Stomach (tissue), 9 donors: ENCODE measurements around the gene FAM111A. TPM values are rescaled to one million over a fixed set of nuclear protein-coding genes. Genes with fewer than 3 reads are reported as not detected.
A peak's percentile ranks its signal among the peaks of the same experiment; 100 is the strongest.

Source experiments
- DNase-seq, 2 donors: peaks; one replicate each; pipeline versions ENCODE4 v3.0.0 to v3.0.0-alpha.2; 2013 to 2019
- H3K27ac ChIP-seq, 5 donors: fragments of 200-600 bp in 4 of 5; sonication (generic) in 4 of 5; one replicate each; pipeline ENCODE4 v1.5.1; 2013 to 2019; ENCODE audit warnings: mild to moderate bottlenecking in 1 of 5, moderate library complexity in 1 of 5
- H3K27me3 ChIP-seq, 3 donors: fragments of 200-600 bp; sonication (generic); one replicate each; pipeline ENCODE4 v1.5.1; 2017 to 2019; ENCODE audit warnings: mixed run types in 1 of 3
- H3K36me3 ChIP-seq, 4 donors: fragments of 200-600 bp; sonication (generic); 1 replicate in 3 of 4; 2 replicates in 1 of 4; pipeline ENCODE4 v1.5.1; 2016 to 2019
- H3K4me1 ChIP-seq, 4 donors: fragments of 200-600 bp; sonication (generic); one replicate each; pipeline ENCODE4 v1.5.1; 2016 to 2019
- H3K4me3 ChIP-seq, 4 donors: fragments of 200-600 bp; sonication (generic) in 3 of 4; one replicate each; pipeline ENCODE4 v1.5.1; 2016 to 2019; ENCODE audit warnings: mild to moderate bottlenecking in 1 of 4
- H3K9me3 ChIP-seq, 4 donors: fragments of 200-600 bp; sonication (generic); one replicate each; pipeline ENCODE4 v1.5.1; 2016 to 2019
- EP300 ChIP-seq: sonication (generic); formaldehyde crosslinking; IDR thresholded peaks from one replicate; pipeline ENCODE4 v1.6.1; 2017; ENCODE audit warnings: antibody characterized with exemption
- POLR2A ChIP-seq, 4 donors: fragments of 450-650 bp; IDR thresholded peaks; one replicate each; pipeline ENCODE4 v1.6.1; 2016; ENCODE audit warnings: antibody characterized with exemption in 4 of 4, control low read depth in 2 of 4, mild to moderate bottlenecking in 1 of 4, moderate library complexity in 1 of 4
- POLR2AphosphoS5 ChIP-seq, 3 donors: sonication (generic); formaldehyde crosslinking; IDR thresholded peaks; one replicate each; pipeline ENCODE4 v1.6.1; 2016; ENCODE audit warnings: antibody characterized with exemption in 3 of 3
- WGBS, 5 donors: extraction: QIAGEN DNeasy Blood & Tissue Kit in 3 of 5; methylation state at CpG; one replicate each; pipeline versions ENCODE4 v1.1.5 to v1.1.7; 2013 to 2018; 5-methylcytosine and 5-hydroxymethylcytosine counted together
- intact Hi-C: fragments of 100-400 bp; cut with DNase I; formaldehyde crosslinking; loops from one replicate; pipeline ENCODE4 v1.15.1; 2023; ENCODE audit warnings: low total_unique reads
- polyA plus RNA-seq, 3 donors: library from polyadenylated mRNA; stranded (reverse); fragments of 200-250 nt; gene quantifications; one replicate each; pipeline ENCODE4 v1.2.3, GENCODE V29; 2013
- total RNA-seq, 5 donors: library from RNA; depleted of rRNA; stranded (reverse); fragments of >200 nt; gene quantifications; one replicate each; pipeline versions ENCODE4 v1.1.0 to v1.2.3, GENCODE V29; 2014 to 2016
- TF ChIP-seq, protein P1 (sequence below), 7 experiments: fragments of 450-650 bp in 4 of 7; fragments of 200-600 bp in 3 of 7; sonication (generic) in 3 of 7; IDR thresholded peaks; one replicate each; pipeline ENCODE4 v1.5.1; 2016 to 2019; ENCODE audit warnings: antibody characterized with exemption in 7 of 7, control low read depth in 2 of 7, mild to moderate bottlenecking in 1 of 7
- donor health status: healthy with polysubstance abuse.
- donor health status: Bipolar disorder and iron deficiency.
- donor health status: healthy.

FAM111A gene
- total and polyA plus RNA-seq, 8 donors, result 8.9 to 78.2 (median 29.7) TPM

DNA sequence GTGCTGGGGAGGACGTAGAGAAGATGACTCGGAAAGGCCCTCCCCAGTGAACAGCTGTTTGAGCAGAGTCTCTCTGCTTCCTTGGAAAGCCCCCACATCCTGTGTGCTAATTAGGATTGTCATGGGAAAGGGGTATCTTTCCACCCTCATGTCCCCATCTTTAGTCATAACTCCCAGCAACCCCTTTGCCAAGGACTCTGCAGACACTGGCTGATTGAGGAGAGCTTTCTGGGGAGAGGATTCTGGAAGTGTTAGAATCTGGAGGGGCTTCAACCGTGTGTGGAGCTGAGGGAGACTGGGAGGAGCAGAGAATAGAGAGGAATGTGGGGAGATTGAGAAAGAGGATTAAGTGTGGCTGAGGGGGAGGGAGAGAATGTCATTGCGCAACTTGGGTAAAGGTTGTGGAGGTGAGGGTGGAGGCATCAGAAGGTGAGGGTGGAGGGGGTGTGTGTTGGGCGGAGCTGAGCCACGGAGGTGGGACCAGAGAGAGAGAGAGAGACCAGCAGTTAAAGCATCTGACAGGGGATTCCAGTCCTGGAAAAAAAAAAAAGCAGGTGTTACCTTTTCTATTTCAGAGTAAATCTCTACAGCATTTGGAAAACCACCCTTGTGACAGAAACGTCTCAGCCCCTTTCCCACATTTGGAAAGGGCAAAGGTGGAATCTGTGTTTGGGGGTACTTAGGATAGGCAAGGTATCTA lies 31.5 kb downstream of the FAM111A start:
- 11 to 29% (median 19%) methylated on average over 6 to 7 of the region's 7 CpGs for WGBS, 5 donors
- intact Hi-C loops, result loop anchor here (5.0 kb wide), 2 partner anchors 33 to 113 kb away; no protein-coding TSS in a partner anchor
- peak; percentile 73 to 91 for DNase-seq
- Histone ChIP-seq H3K27ac (peak overlapping the region; percentile 78 to 92 (median 86)), H3K4me1 (peaks cover 19 to 50% (median 48%) of the 10 kb centered on the region in 4 donors), H3K9me3 (no peaks in the 10 kb centered on the region), H3K27me3 (peaks cover 0 to 12% (median 0%) of the 10 kb centered on the region in 3 donors), H3K36me3 (peaks cover 0 to 8% (median 0%) of the 10 kb centered on the region in 4 donors), H3K4me3 (peak overlapping the region; percentile 70 to 88 (median 79))
- TF ChIP-seq, protein P1, sequence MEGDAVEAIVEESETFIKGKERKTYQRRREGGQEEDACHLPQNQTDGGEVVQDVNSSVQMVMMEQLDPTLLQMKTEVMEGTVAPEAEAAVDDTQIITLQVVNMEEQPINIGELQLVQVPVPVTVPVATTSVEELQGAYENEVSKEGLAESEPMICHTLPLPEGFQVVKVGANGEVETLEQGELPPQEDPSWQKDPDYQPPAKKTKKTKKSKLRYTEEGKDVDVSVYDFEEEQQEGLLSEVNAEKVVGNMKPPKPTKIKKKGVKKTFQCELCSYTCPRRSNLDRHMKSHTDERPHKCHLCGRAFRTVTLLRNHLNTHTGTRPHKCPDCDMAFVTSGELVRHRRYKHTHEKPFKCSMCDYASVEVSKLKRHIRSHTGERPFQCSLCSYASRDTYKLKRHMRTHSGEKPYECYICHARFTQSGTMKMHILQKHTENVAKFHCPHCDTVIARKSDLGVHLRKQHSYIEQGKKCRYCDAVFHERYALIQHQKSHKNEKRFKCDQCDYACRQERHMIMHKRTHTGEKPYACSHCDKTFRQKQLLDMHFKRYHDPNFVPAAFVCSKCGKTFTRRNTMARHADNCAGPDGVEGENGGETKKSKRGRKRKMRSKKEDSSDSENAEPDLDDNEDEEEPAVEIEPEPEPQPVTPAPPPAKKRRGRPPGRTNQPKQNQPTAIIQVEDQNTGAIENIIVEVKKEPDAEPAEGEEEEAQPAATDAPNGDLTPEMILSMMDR (IDR thresholded peaks at IDR 0.05), result no peak
- TF ChIP-seq POLR2AphosphoS5 (IDR thresholded peaks at IDR 0.05), result peak in 2 of 3 donors; percentile 72 to 79

DNA sequence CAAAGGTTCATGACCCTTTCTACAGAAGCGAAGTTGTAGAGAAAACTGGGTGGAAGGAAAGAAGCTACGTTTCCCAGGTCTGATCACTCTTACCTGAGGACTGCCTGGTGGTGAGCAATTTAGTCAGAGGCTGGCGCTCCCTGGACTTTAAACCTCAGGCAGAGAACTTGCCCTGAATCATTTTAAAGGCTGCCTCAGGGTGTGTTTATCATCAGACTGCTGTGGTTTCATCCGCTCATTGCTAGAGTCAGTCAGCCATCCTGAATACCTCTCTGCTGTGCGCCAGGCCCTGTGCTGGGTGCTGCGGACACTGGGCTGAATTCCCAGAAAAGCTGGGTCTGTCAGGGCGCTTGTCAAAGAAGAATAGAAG lies 32.0 kb downstream of the FAM111A start:
- peaks cover 0 to 8% (median 0%) of the 10 kb centered on the region in 4 donors for H3K36me3 ChIP-seq
- peak overlapping the region in 1 of 4 donors; percentile 84 for H3K4me3 ChIP-seq
- H3K9me3 ChIP-seq, result no peaks in the 10 kb centered on the region
- 41 to 66% (median 45%) methylated on average over 7 of the region's 7 CpGs for WGBS, 5 donors
- peaks cover 19 to 50% (median 48%) of the 10 kb centered on the region in 4 donors for H3K4me1 ChIP-seq
- H3K27ac ChIP-seq, result peak overlapping the region; percentile 78 to 92 (median 86)
- TF ChIP-seq POLR2AphosphoS5 (IDR thresholded peaks at IDR 0.05) (peak in 2 of 3 donors; percentile 6 to 45), EP300 (no peak)
- TF ChIP-seq, protein P1 (IDR thresholded peaks at IDR 0.05), result no peak
- DNase-seq, result peak; percentile 43 to 73
- H3K27me3 ChIP-seq, result peaks cover 0 to 12% (median 0%) of the 10 kb centered on the region in 3 donors
- intact Hi-C loops, result loop anchor here (5.0 kb wide), 2 partner anchors 33 to 113 kb away; no protein-coding TSS in a partner anchor

DNA sequence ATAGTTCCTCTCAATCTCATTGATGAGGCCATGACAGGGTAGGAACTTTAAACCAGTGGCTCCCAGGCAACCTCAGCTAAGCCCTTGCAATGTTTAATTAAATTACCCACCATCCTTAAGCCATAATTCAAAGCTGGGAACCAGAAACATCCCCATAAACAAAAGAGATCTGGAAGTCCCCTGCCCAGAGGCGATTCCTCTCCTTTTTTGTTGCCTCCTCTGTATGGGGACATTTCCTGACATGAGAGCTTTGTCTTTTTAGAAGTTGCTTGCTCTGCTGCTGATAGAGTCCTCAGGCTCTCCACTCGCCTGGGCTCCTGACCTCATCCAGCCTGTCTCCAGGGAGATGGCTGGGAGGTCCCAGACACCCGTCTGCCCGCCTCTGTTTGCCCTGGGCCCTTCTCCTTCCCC lies 32.4 kb downstream of the FAM111A start:
- TF ChIP-seq POLR2A (IDR thresholded peaks at IDR 0.05), result no peak
- TF ChIP-seq EP300, result no peak
- TF ChIP-seq, protein P1 (IDR thresholded peaks at IDR 0.05), result no peak
- no peak for TF ChIP-seq POLR2AphosphoS5 (IDR thresholded peaks at IDR 0.05)
- Histone ChIP-seq H3K36me3 (peaks cover 0 to 8% (median 0%) of the 10 kb centered on the region in 4 donors), H3K9me3 (no peaks in the 10 kb centered on the region), H3K4me1 (peaks cover 19 to 50% (median 48%) of the 10 kb centered on the region in 4 donors), H3K4me3 (peak overlapping the region in 1 of 4 donors; percentile 84), H3K27me3 (peaks cover 0 to 12% (median 0%) of the 10 kb centered on the region in 3 donors), H3K27ac (peak overlapping the region; percentile 78 to 92 (median 86))
- 42 to 57% (median 44%) methylated on average over 4 of the region's 4 CpGs for WGBS, 5 donors
- DNase-seq, result peak in 1 of 2 donors; percentile 40
- intact Hi-C loops, result no loop called here

DNA sequence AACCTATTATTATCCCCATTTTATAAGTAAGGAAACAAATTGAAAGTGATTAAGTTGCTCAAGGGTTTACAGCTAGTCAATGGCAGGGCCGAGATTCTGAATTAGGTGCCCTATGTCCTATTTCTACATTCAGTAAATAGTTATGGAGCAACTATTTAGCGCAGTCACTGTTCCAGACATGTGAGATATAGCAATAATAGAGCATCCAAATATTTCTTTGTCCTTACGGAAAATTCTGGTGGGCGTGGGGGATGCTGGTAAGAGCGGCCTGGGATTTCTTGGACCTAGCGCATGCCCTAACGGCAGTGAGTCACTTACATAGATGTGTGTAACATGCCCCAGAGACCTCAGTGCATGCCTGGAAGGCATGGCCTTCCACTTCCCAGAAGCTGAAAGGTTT lies 33.7 kb downstream of the FAM111A start:
- Histone ChIP-seq H3K36me3 (peaks cover 0 to 8% (median 0%) of the 10 kb centered on the region in 4 donors), H3K4me3 (no peak overlapping the region), H3K4me1 (peaks cover 19 to 56% (median 51%) of the 10 kb centered on the region in 4 donors), H3K9me3 (no peaks in the 10 kb centered on the region), H3K27ac (peak overlapping the region in 2 of 5 donors; percentile 86 to 92), H3K27me3 (peaks cover 0 to 12% (median 0%) of the 10 kb centered on the region in 3 donors)
- TF ChIP-seq POLR2AphosphoS5 (IDR thresholded peaks at IDR 0.05), result no peak
- no peak for TF ChIP-seq POLR2A (IDR thresholded peaks at IDR 0.05)
- TF ChIP-seq, protein P1 (IDR thresholded peaks at IDR 0.05), result no peak
- no peak for TF ChIP-seq EP300
- intact Hi-C loops, result no loop called here
- 72 to 95% (median 79%) methylated on average over 7 of the region's 7 CpGs for WGBS, 5 donors
- DNase-seq, result no peak
